ENCODE measurements around the gene OR5M11.
"Not testable (repeated sequence)": the region's sequence is repeated elsewhere in the genome, so short reads cannot be mapped to it uniquely, and the experiment has no call there.

Gene OR5M11

GRCh38 chr11:56543157-56543556 lies at the start of gene OR5M11:
TSS of gene OR5M11 (minus strand) at chr11:56543257. CDS start at chr11:56543257, 0 bp downstream.
- no peak for DNase-seq (ENCODE audit: low spot score)

- DNase-seq (ENCODE audit: low spot score): not testable (repeated sequence)
Measured at GRCh38 chr11:56592088-56592717, 49.1 kb upstream of the OR5M11 start.

GRCh38 chr11:56577621-56578020 lies 34.6 kb upstream of the OR5M11 start, which contains the start of gene OR5M10:
TSS of gene OR5M10 (minus strand) at chr11:56577721. CDS start at chr11:56577721, 0 bp downstream.
- no peak for DNase-seq (ENCODE audit: low spot score)

- DNase-seq (ENCODE audit: low spot score): no peak
Measured at GRCh38 chr11:56558574-56558973, 15.5 kb upstream of the OR5M11 start.

GRCh38 chr11:56554691-56555090 lies 11.6 kb upstream of the OR5M11 start:
- DNase-seq (ENCODE audit: low spot score): not testable (repeated sequence)

GRCh38 chr11:56545531-56545930 lies 2.5 kb upstream of the OR5M11 start:
- DNase-seq (ENCODE audit: low spot score): no peak

- no peak for DNase-seq (ENCODE audit: low spot score)
Measured at GRCh38 chr11:56543739-56544138, 682 bp upstream of the OR5M11 start.

GRCh38 chr11:56533054-56533740 lies 9.9 kb downstream of the OR5M11 start:
- DNase-seq (ENCODE audit: low spot score): no peak

- no peak for DNase-seq (ENCODE audit: low spot score)
Measured at GRCh38 chr11:56531856-56532255, 11.2 kb downstream of the OR5M11 start.

GRCh38 chr11:56522008-56522407 lies 21.0 kb downstream of the OR5M11 start:
- no peak for DNase-seq (ENCODE audit: low spot score)

- no peak for DNase-seq (ENCODE audit: low spot score)
Measured at GRCh38 chr11:56513280-56513679, 29.8 kb downstream of the OR5M11 start.

- DNase-seq (ENCODE audit: low spot score): no peak
Measured at GRCh38 chr11:56509439-56509838, 33.6 kb downstream of the OR5M11 start.

- DNase-seq (ENCODE audit: low spot score): no peak
Measured at GRCh38 chr11:56497010-56497409, 46.0 kb downstream of the OR5M11 start.

- no peak for DNase-seq (ENCODE audit: low spot score)
Measured at GRCh38 chr11:56495117-56495516, 47.9 kb downstream of the OR5M11 start.
